WTC11 (cell line): ENCODE data around the gene TFCP2. TPM values are rescaled to one million over a fixed set of nuclear protein-coding genes. Genes with fewer than 3 reads are reported as not detected.

Experiments used
- AFF4 ChIP-seq: sonication (generic); formaldehyde crosslinking; IDR thresholded peaks from 2 replicates; pipeline ENCODE4 v1.8.1; 2023; ENCODE audit warnings: mild to moderate bottlenecking, missing genetic modification reagents, borderline replicate concordance
- ATF2 ChIP-seq: sonication (generic); formaldehyde crosslinking; IDR thresholded peaks from 2 replicates; pipeline ENCODE4 v1.8.1; 2022; ENCODE audit warnings: low read depth, missing genetic modification reagents, borderline replicate concordance
- ATF6 ChIP-seq: sonication (generic); formaldehyde crosslinking; IDR thresholded peaks from 2 replicates; pipeline ENCODE4 v1.8.1; 2023; ENCODE audit warnings: mild to moderate bottlenecking, missing genetic modification reagents
- CDX4 ChIP-seq: fragments of 250-450 bp; sonication (Bioruptor Pico); IDR thresholded peaks from 2 replicates; pipeline ENCODE4 v1.9.0; 2021; ENCODE audit warnings: moderate library complexity, mild to moderate bottlenecking, inconsistent platforms, borderline replicate concordance
- CREM ChIP-seq: sonication (generic); formaldehyde crosslinking; IDR thresholded peaks from 2 replicates; pipeline ENCODE4 v1.8.1; 2022; ENCODE audit warnings: mild to moderate bottlenecking, missing genetic modification reagents, moderate library complexity
- ELF4 ChIP-seq: sonication (generic); formaldehyde crosslinking; IDR thresholded peaks from 2 replicates; pipeline ENCODE4 v1.8.1; 2022; ENCODE audit warnings: low read depth, mild to moderate bottlenecking, moderate library complexity, missing genetic modification reagents
- ETV6 ChIP-seq: sonication (generic); formaldehyde crosslinking; IDR thresholded peaks from 2 replicates; pipeline ENCODE4 v1.8.1; 2022; ENCODE audit warnings: mild to moderate bottlenecking, missing genetic modification reagents
- FOXK1 ChIP-seq: sonication (generic); formaldehyde crosslinking; IDR thresholded peaks from 2 replicates; pipeline ENCODE4 v1.8.0; 2022; ENCODE audit warnings: mild to moderate bottlenecking, moderate library complexity, missing genetic modification reagents
- IRF2 ChIP-seq: sonication (generic); formaldehyde crosslinking; IDR thresholded peaks from 2 replicates; pipeline ENCODE4 v1.8.0; 2022; ENCODE audit warnings: low read depth, missing genetic modification reagents, borderline replicate concordance
- JAZF1 ChIP-seq: fragments of 250-450 bp; sonication (Bioruptor Pico); IDR thresholded peaks from 2 replicates; pipeline ENCODE4 v1.9.0; 2021; ENCODE audit warnings: moderate library complexity, mild to moderate bottlenecking, inconsistent platforms
- NFYB ChIP-seq: sonication (generic); formaldehyde crosslinking; conservative IDR thresholded peaks from 2 replicates; pipeline ENCODE4 v1.8.0; 2022; ENCODE audit warnings: low read depth, missing genetic modification reagents
- PRDM15 ChIP-seq: sonication (generic); formaldehyde crosslinking; IDR thresholded peaks from 2 replicates; pipeline ENCODE4 v1.8.0; 2022; ENCODE audit warnings: missing genetic modification reagents
- PRRX2 ChIP-seq: fragments of 250-450 bp; sonication (Bioruptor Pico); IDR thresholded peaks from 2 replicates; pipeline ENCODE4 v1.8.0; 2021; ENCODE audit warnings: mild to moderate bottlenecking
- RORB ChIP-seq: fragments of 250-450 bp; sonication (Bioruptor Pico); IDR thresholded peaks from 2 replicates; pipeline ENCODE4 v1.9.0; 2021; ENCODE audit warnings: mild to moderate bottlenecking
- TEAD1 ChIP-seq: sonication (generic); formaldehyde crosslinking; IDR thresholded peaks from 2 replicates; pipeline ENCODE4 v1.8.0; 2022; ENCODE audit warnings: mild to moderate bottlenecking, missing genetic modification reagents
- TEAD4 ChIP-seq: sonication (generic); formaldehyde crosslinking; IDR thresholded peaks from 2 replicates; pipeline ENCODE4 v1.8.0; 2022; ENCODE audit warnings: mild to moderate bottlenecking, missing genetic modification reagents
- TP53 ChIP-seq: sonication (generic); formaldehyde crosslinking; IDR thresholded peaks from 2 replicates; pipeline ENCODE4 v1.8.1; 2023; ENCODE audit warnings: mild to moderate bottlenecking, missing genetic modification reagents
- USF1 ChIP-seq: sonication (generic); formaldehyde crosslinking; IDR thresholded peaks from 2 replicates; pipeline ENCODE4 v1.8.0; 2022; ENCODE audit warnings: mild to moderate bottlenecking, missing genetic modification reagents
- ZBTB43 ChIP-seq: sonication (generic); formaldehyde crosslinking; IDR thresholded peaks from 2 replicates; pipeline ENCODE4 v1.8.1; 2023; ENCODE audit warnings: mild to moderate bottlenecking, missing genetic modification reagents
- ZNF281 ChIP-seq: sonication (generic); formaldehyde crosslinking; IDR thresholded peaks from 2 replicates; pipeline ENCODE4 v1.8.0; 2023; ENCODE audit warnings: mild to moderate bottlenecking, missing genetic modification reagents
- ZNF423 ChIP-seq: fragments of 250-450 bp; sonication (Bioruptor Pico); IDR thresholded peaks from 2 replicates; pipeline ENCODE4 v2.1.2; 2022; ENCODE audit warnings: mild to moderate bottlenecking, moderate library complexity
- total RNA-seq: library from RNA; stranded (reverse); gene quantifications from 3 replicates; pipeline ENCODE4 v1.2.3, GENCODE V29; 2021

TFCP2 gene
- total RNA-seq, 1 experiment from 2014 or later, result 35.4 TPM

- TF ChIP-seq AFF4, result no peak
- TF ChIP-seq PRDM15, result no peak
- peak; percentile 69; the same call in 1 of the 2 replicates for TF ChIP-seq ETV6 (CRISPR knock-in tag)
- no peak for TF ChIP-seq ATF2 (CRISPR knock-in tag)
- 0 out of 2 replicates have a peak, but pooled peaks have one; percentile 60 for TF ChIP-seq USF1 (CRISPR knock-in tag)
- TF ChIP-seq NFYB (CRISPR knock-in tag), result peak; percentile 85
- TF ChIP-seq TEAD4 (CRISPR knock-in tag), result no peak
- no peak for TF ChIP-seq CDX4 (CRISPR knock-in tag)
- no peak for TF ChIP-seq ZNF281
- no peak for TF ChIP-seq ZNF423 (CRISPR knock-in tag)
- peak; percentile 87 for TF ChIP-seq CREM (CRISPR knock-in tag)
- TF ChIP-seq RORB, result no peak
- 0 out of 2 replicates have a peak, but pooled peaks have one; percentile 65 for TF ChIP-seq ZBTB43
- no peak for TF ChIP-seq IRF2
- no peak for TF ChIP-seq TP53
- TF ChIP-seq PRRX2 (CRISPR knock-in tag), result no peak
- no peak for TF ChIP-seq JAZF1 (CRISPR knock-in tag)
- TF ChIP-seq ELF4 (CRISPR knock-in tag), result no peak
- TF ChIP-seq ATF6 (CRISPR knock-in tag), result peak; percentile 14; the same call in 1 of the 2 replicates
- TF ChIP-seq TEAD1 (CRISPR knock-in tag), result no peak; the same call in 1 of the 2 replicates
- peak; percentile 71; the same call in 1 of the 2 replicates for TF ChIP-seq FOXK1
Observed at GRCh38 chr12:51172515-51173431, at the start of gene TFCP2 (continued).
